Measurements from ENCODE around the gene ZNF148. TPM values are rescaled to one million over a fixed set of nuclear protein-coding genes. Genes with fewer than 3 reads are reported as not detected.

Gene ZNF148
- total RNA-seq, 1 donor from 2014 or later, result 38.3 TPM

DNA sequence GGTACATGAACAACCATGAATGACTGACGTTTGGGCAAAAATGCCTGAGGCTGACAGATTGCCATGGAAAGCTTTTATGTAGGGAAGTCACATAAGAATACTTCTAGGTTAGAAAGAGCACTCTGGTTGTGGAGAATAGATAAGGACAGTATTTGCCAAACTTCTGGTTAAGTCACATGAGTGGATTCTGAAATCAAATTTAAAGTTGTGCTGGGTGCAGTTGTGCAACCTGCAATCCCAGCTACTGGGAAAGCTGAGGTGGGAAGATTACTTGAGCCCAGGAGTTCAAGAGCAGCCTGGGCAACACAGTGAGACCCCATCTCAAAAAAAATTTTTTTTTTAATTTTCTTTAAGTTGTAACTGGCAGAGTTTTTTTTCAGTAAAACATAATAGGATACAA is 7.2 kb upstream of the ZNF148 start:
- Mint-ChIP-seq H3K27me3 (ENCODE audit: low read depth) (peaks cover 11% of the 10 kb centered on the region), H3K36me3 (ENCODE audit: low read depth) (no peaks in the 10 kb centered on the region), H3K4me1 (peaks cover 4% of the 10 kb centered on the region), H3K4me3 (no peak overlapping the region), H3K9me3 (no peaks in the 10 kb centered on the region), H3K27ac (ENCODE audit: unreplicated experiment) (no peak overlapping the region)
- TF ChIP-seq, protein P1, sequence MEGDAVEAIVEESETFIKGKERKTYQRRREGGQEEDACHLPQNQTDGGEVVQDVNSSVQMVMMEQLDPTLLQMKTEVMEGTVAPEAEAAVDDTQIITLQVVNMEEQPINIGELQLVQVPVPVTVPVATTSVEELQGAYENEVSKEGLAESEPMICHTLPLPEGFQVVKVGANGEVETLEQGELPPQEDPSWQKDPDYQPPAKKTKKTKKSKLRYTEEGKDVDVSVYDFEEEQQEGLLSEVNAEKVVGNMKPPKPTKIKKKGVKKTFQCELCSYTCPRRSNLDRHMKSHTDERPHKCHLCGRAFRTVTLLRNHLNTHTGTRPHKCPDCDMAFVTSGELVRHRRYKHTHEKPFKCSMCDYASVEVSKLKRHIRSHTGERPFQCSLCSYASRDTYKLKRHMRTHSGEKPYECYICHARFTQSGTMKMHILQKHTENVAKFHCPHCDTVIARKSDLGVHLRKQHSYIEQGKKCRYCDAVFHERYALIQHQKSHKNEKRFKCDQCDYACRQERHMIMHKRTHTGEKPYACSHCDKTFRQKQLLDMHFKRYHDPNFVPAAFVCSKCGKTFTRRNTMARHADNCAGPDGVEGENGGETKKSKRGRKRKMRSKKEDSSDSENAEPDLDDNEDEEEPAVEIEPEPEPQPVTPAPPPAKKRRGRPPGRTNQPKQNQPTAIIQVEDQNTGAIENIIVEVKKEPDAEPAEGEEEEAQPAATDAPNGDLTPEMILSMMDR (conservative IDR thresholded peaks at IDR 0.05), result no peak
- no peak for DNase-seq (ENCODE audit: low read depth, low spot score)

- no peaks in the 10 kb centered on the region for H3K9me3 Mint-ChIP-seq
- DNase-seq (ENCODE audit: low read depth, low spot score), result no peak
- H3K36me3 Mint-ChIP-seq (ENCODE audit: low read depth), result no peaks in the 10 kb centered on the region
- peaks cover 4% of the 10 kb centered on the region for H3K4me1 Mint-ChIP-seq
- H3K27ac Mint-ChIP-seq (ENCODE audit: unreplicated experiment), result no peak overlapping the region
- no peak overlapping the region for H3K4me3 Mint-ChIP-seq
- TF ChIP-seq, protein P1 (conservative IDR thresholded peaks at IDR 0.05), result no peak
- H3K27me3 Mint-ChIP-seq (ENCODE audit: low read depth), result peaks cover 11% of the 10 kb centered on the region
Observed at GRCh38 chr3:125381743-125382142, 6.6 kb upstream of the ZNF148 start.

GRCh38 chr3:125381314-125381713 is 6.2 kb upstream of the ZNF148 start:
- TF ChIP-seq, protein P1 (conservative IDR thresholded peaks at IDR 0.05), result no peak
- Mint-ChIP-seq H3K27me3 (ENCODE audit: low read depth) (peaks cover 11% of the 10 kb centered on the region), H3K36me3 (ENCODE audit: low read depth) (no peaks in the 10 kb centered on the region), H3K4me1 (peaks cover 4% of the 10 kb centered on the region), H3K9me3 (no peaks in the 10 kb centered on the region), H3K27ac (ENCODE audit: unreplicated experiment) (no peak overlapping the region), H3K4me3 (no peak overlapping the region)
- DNase-seq (ENCODE audit: low read depth, low spot score), result no peak

GRCh38 chr3:125379483-125379882 is 4.4 kb upstream of the ZNF148 start:
- no peak overlapping the region for H3K4me3 Mint-ChIP-seq
- H3K27ac Mint-ChIP-seq (ENCODE audit: unreplicated experiment), result no peak overlapping the region
- DNase-seq (ENCODE audit: low read depth, low spot score), result no peak
- peaks cover 11% of the 10 kb centered on the region for H3K27me3 Mint-ChIP-seq (ENCODE audit: low read depth)
- no peaks in the 10 kb centered on the region for H3K9me3 Mint-ChIP-seq
- peaks cover 13% of the 10 kb centered on the region for H3K4me1 Mint-ChIP-seq
- TF ChIP-seq, protein P1 (conservative IDR thresholded peaks at IDR 0.05), result no peak
- no peaks in the 10 kb centered on the region for H3K36me3 Mint-ChIP-seq (ENCODE audit: low read depth)

DNA sequence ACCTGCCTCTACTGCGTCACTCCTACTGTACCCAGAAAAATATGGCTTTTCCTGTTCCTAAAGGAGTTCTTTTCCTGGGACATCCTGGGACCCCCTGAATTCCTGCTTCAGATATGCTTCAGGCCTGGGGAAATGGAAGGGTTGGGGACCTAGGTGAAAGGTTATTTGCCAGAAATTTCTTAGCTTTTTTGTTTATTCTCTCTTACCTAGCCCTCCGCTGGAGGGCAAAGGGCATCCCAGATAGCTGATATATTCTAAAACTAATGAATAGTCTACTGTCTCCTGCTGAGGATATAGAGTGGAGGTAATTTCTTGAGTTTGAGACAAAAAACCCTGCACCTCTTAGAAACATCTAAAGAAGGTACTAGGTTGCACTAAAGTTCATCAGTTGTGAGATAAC is 3.6 kb upstream of the ZNF148 start:
- no peak for DNase-seq (ENCODE audit: low read depth, low spot score)
- Mint-ChIP-seq H3K27ac (ENCODE audit: unreplicated experiment) (no peak overlapping the region), H3K4me3 (no peak overlapping the region), H3K9me3 (no peaks in the 10 kb centered on the region), H3K4me1 (peaks cover 20% of the 10 kb centered on the region), H3K36me3 (ENCODE audit: low read depth) (no peaks in the 10 kb centered on the region), H3K27me3 (ENCODE audit: low read depth) (peaks cover 11% of the 10 kb centered on the region)
- TF ChIP-seq, protein P1 (conservative IDR thresholded peaks at IDR 0.05), result no peak

Measured in neural crest cell (in vitro differentiated cells).